Spinal cord (tissue), 10 donors: ENCODE measurements around the gene RNF157. TPM values are rescaled to one million over a fixed set of nuclear protein-coding genes. Genes with fewer than 3 reads are reported as not detected.

Experiments used
- DNase-seq, 6 donors: peaks; one replicate each; pipeline versions ENCODE4 v3.0.0 to v3.0.0-alpha.2; 2013 to 2015; ENCODE audit warnings: low spot score in 6 of 6, low read depth in 4 of 6
- H3K27ac ChIP-seq: one replicate; pipeline ENCODE4 v1.5.1; 2013; ENCODE audit warnings: low read depth, low read length, control low read depth
- H3K27me3 ChIP-seq: one replicate; pipeline ENCODE4 v1.6.1; 2013; ENCODE audit warnings: low read length; ENCODE audit not compliant: control insufficient read depth, insufficient read depth
- H3K36me3 ChIP-seq: one replicate; pipeline ENCODE4 v1.6.1; 2013; ENCODE audit warnings: low read length; ENCODE audit not compliant: control insufficient read depth, insufficient read depth
- H3K4me1 ChIP-seq: one replicate; pipeline ENCODE4 v1.6.1; 2013; ENCODE audit warnings: low read length; ENCODE audit not compliant: control insufficient read depth, insufficient read depth
- H3K4me3 ChIP-seq: one replicate; pipeline ENCODE4 v1.5.1; 2013; ENCODE audit warnings: low read depth, low read length, control low read depth
- H3K9me3 ChIP-seq: one replicate; pipeline ENCODE4 v1.6.1; 2013; ENCODE audit warnings: low read length; ENCODE audit not compliant: control insufficient read depth, insufficient read depth
- WGBS: methylation state at CpG from one replicate; pipeline ENCODE4 v1.1.5; 2013; ENCODE audit warnings: missing lambda C conversion rate; ENCODE audit not compliant: insufficient coverage; 5-methylcytosine and 5-hydroxymethylcytosine counted together
- long read RNA-seq, 4 donors: transcript quantifications; one replicate each; lab custom pipeline, GENCODE V29; 2026
- polyA plus RNA-seq, 2 donors: library from polyadenylated mRNA; unstranded; fragments of 120-200 nt; gene quantifications; one replicate each; pipeline ENCODE4 v1.2.1, GENCODE V29; 2013; ENCODE audit not compliant: insufficient read length in 2 of 2
- total RNA-seq, 2 donors: library from RNA; depleted of rRNA in 1 of 2; stranded (reverse); fragments of 120-200 nt in 1 of 2; fragments of >200 nt in 1 of 2; gene quantifications; one replicate each; pipeline versions ENCODE4 v1.2.3 to v1.2.4, GENCODE V29; 2013 to 2014
- donor health status: healthy.

Gene RNF157
- total RNA-seq, result 10 to 100 TPM; 22.8 to 57.7 TPM
- polyA plus RNA-seq, result 100 to 1,000 TPM; 194 to 196 TPM
- long read RNA-seq, donor 1, full-length matches to known transcripts, result 10 of 22 reads
- long read RNA-seq, donor 1, partial matches to known transcripts, result 12 of 22 reads
- long read RNA-seq, donor 1, other reads (novel, unspliced or antisense), result 0 of 22 reads
- long read RNA-seq, donor 2, full-length matches to known transcripts, result 2 of 2 reads
- long read RNA-seq, donor 2, partial matches to known transcripts, result 0 of 2 reads
- long read RNA-seq, donor 2, other reads (novel, unspliced or antisense), result 0 of 2 reads
- long read RNA-seq, donor 3, full-length matches to known transcripts, result 6 of 37 reads
- long read RNA-seq, donor 3, partial matches to known transcripts, result 31 of 37 reads
- long read RNA-seq, donor 3, other reads (novel, unspliced or antisense), result 0 of 37 reads
- long read RNA-seq, donor 4, result 0 reads

DNA sequence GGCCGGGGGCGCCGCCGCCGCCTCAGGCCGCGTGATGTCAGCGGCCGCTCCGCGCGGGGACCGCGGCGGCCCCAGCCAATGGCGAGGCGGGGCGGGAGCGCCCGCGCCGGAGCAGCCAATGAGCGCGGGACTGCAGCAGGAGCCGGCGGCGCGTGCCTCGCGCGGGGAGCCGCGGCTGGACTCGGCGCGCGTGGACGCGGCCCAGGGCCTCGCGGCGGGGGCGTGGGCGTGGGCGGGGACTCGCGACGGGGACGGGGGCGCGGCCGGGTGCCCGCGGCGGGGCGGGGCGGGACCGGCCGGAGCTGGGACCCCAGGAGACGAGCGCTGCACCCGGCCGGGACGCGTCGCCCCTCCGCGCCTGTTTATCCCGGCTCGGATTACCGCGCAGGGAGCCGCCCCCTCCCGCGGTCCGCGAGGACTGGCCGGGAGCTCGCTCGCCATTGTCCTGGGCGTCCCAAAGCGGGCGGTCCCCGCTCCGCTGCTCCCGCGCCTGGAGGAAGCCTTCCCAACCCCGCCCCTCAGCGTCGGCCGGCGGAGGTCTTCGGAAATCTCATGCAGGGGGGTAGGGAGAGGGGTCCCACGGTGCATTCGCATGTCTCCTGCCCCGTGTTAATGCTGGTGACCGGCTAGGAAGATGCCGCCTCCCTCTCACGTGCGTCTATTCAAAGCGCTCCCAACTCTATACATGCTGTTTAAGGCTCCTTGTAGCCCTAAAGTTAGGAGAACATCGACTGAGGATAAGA is at the start of gene RNF157:
Gene RNF157 (minus strand): TSS at position 33 of the 743 bp plus-strand sequence. CDS start 253 bp downstream, outside the sequence.
- Histone ChIP-seq H3K27me3 (peaks cover 2% of the 10 kb centered on the region), H3K4me3 (peak within 1 kb of the TSS; percentile 68), H3K36me3 (no peaks in the 10 kb centered on the region), H3K4me1 (peaks cover 16% of the 10 kb centered on the region), H3K27ac (peak within 1 kb of the TSS; percentile 33), H3K9me3 (no peaks in the 10 kb centered on the region)
- peak in 4 of 6 donors; percentile 64 to 91 (median 78) for DNase-seq
- WGBS, result under 1% methylated on average over 95 of the region's 102 CpGs

DNA sequence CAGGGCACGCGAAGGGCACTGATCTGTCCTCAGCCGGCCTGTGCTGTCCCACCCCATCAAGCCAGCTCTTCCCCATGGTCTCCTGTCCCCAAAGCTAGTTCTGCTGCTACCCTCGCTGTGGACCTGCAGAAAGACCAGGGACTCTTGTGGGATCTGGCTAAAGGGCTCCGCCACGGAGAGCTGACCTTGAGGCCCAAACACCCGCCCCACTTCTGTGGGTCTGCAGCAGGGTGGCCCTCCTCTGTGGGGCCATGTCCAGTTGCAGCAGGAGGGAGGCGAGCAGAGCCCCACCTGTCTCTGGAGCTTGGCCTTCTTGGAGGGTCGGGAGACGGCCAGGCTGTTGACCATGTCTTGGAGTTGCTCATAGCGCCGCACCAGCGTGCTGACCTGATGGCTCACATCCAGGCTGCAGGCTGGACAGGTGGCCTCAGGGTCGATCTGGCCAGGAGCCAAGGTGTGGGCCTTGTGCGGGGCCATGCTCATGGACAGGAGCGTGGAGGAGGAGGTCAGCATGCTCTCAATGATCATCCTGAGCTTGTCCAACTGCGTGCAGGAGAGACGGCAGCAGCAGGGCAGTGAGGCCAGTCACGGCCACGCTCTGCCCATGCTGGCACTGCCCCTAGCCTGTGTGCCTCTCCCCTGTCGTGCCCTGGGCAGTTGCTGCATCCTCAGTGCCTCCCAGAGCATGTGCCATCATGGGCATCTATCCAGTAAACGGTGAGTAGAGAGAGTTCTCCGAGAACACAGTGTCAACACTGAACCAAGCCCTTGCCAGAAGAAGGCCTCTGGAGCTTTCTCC is 41.5 kb upstream of the RNF157 start:
- DNase-seq, result no peak
- Histone ChIP-seq H3K9me3 (no peaks in the 10 kb centered on the region), H3K4me3 (no peak overlapping the region), H3K36me3 (peaks cover 63% of the 10 kb centered on the region), H3K27me3 (no peaks in the 10 kb centered on the region), H3K27ac (no peak overlapping the region), H3K4me1 (peaks cover 16% of the 10 kb centered on the region)
- WGBS, result 86% methylated on average over 23 of the region's 23 CpGs

DNA sequence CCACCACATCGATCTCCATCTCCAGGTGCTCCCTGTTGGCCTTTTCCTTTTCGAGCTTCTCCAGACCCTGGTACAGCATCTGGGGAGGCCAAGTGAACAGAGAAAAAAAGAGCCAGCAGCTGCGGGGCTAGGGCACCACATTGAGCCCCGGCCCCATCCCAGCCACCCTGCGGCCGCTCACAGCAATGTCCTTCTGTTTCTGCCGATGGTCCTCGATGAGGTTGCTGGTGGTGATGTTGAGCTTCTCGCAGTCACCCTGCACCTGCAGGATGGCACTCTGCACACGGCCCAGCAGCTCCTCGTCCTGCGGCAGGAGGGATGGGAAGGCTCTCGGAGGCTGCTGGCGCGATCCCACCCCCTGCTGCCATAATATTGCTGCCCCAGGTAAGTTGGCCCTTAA is 40.4 kb upstream of the RNF157 start:
- no peaks in the 10 kb centered on the region for H3K9me3 ChIP-seq
- H3K4me1 ChIP-seq, result peaks cover 16% of the 10 kb centered on the region
- WGBS, result 93% methylated on average over 15 of the region's 15 CpGs
- no peak overlapping the region for H3K27ac ChIP-seq
- no peak overlapping the region for H3K4me3 ChIP-seq
- DNase-seq, result no peak
- H3K27me3 ChIP-seq, result no peaks in the 10 kb centered on the region
- H3K36me3 ChIP-seq, result peaks cover 74% of the 10 kb centered on the region

DNA sequence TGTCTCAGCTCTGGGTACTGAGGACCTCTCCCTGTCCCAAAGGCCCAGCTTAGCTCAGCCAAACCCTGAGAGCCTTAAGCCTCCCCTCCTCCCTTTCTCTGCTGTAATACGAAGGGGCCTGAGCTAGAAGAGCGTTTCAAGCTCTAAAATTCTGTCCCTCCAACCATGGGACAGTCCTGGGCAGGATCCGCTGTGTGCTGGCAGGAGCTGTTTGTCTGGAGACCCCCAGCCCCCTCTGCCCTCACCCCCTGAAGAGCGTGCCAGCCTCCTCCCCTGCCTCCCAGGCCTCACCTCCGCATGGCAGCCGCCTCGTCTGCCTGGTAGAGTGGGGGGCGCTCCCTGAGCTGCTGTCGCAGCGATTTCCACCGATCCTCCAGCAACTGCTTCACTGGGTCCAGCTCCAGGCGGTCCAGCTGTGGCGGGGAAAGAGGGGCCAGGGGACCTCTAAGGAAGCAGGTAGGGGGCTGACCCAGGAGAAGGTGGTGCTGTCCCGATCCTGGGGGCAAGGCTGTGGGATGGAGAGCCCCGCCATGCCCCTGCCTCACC is 39.5 kb upstream of the RNF157 start:
- no peak overlapping the region for H3K4me3 ChIP-seq
- peaks cover 16% of the 10 kb centered on the region for H3K4me1 ChIP-seq
- no peaks in the 10 kb centered on the region for H3K27me3 ChIP-seq
- H3K36me3 ChIP-seq, result peaks cover 80% of the 10 kb centered on the region
- H3K9me3 ChIP-seq, result no peaks in the 10 kb centered on the region
- DNase-seq, result no peak
- WGBS, result 83% methylated on average over 11 of the region's 15 CpGs
- H3K27ac ChIP-seq, result no peak overlapping the region

DNA sequence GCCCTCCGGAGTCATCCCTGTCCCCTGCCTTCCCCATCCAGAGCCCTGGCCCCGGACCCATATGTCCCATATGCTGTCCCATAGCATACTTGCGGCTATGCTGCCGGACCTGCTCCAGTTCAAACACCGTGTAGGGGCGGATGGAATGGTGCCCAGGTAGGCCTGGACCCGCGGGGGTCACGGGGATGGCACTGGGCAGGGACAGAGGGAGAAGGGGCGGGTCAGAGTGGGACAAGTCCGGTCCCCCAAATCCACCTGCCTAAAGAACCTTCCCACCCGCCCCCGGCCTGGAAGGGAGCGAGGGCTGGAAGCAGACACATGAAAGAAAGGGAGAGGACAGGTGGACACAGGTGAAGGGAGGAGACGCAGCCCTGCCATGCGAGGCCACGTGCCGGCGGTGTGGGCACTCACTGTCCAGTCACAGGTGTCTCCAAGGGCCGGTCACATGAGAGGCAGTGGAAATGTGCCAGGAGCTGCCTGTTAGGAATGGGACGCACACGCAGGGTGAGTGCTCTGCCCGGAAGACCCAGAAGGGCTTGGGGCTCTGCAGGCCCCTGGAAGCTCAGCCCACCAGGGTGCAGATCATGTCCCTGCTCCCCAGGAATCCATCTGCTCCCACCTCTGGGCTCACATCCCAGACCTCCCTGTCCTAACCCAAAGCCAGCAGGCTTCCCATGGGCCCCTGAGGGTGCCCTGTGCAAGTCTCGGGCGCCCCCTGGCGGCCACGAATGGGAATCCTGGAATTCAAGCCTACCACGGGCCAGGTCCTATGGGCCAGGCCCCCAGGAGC is 38.9 kb upstream of the RNF157 start:
- Histone ChIP-seq H3K9me3 (no peaks in the 10 kb centered on the region), H3K4me1 (peaks cover 18% of the 10 kb centered on the region), H3K27me3 (no peaks in the 10 kb centered on the region), H3K27ac (no peak overlapping the region), H3K4me3 (no peak overlapping the region), H3K36me3 (peaks cover 84% of the 10 kb centered on the region)
- peak in 5 of 6 donors; percentile 47 to 90 (median 61) for DNase-seq
- 53% methylated on average over 19 of the region's 28 CpGs for WGBS

DNA sequence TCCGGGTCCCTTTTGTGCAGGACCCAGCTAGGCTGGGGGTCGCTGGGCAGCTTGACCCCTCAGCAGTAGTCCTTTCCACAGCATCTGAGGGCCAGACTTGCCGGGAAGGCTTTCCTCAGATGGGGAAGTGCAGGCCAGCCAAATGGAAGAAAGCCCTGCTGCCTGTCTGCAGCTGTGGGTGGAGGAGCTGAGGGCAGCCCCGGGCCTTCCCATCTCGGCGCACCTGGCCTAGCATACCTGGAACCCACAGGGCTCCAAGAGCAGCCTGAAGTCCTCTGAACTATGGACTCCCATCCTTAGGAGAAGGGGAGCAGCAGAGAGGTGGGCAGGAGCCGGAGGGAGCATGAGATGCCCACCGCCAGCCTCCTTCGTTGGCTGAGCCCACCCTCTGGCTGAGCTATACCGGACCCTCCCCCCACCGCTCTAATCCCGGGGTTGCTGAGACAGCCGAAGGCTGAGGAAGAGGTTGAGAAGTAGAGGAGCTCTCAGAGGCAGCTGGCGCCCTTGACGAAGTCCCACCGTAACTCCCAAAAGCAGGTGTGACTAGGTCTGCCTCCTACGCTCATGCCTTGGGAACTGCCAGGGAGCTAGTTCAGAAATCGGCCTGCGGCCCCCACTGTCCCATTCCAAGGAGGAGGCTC is 38.1 kb upstream of the RNF157 start:
- 82% methylated on average over 16 of the region's 19 CpGs for WGBS
- H3K27ac ChIP-seq, result no peak overlapping the region
- peaks cover 92% of the 10 kb centered on the region for H3K36me3 ChIP-seq
- no peak overlapping the region for H3K4me3 ChIP-seq
- no peaks in the 10 kb centered on the region for H3K9me3 ChIP-seq
- peaks cover 23% of the 10 kb centered on the region for H3K4me1 ChIP-seq
- DNase-seq, result no peak
- no peaks in the 10 kb centered on the region for H3K27me3 ChIP-seq

DNA sequence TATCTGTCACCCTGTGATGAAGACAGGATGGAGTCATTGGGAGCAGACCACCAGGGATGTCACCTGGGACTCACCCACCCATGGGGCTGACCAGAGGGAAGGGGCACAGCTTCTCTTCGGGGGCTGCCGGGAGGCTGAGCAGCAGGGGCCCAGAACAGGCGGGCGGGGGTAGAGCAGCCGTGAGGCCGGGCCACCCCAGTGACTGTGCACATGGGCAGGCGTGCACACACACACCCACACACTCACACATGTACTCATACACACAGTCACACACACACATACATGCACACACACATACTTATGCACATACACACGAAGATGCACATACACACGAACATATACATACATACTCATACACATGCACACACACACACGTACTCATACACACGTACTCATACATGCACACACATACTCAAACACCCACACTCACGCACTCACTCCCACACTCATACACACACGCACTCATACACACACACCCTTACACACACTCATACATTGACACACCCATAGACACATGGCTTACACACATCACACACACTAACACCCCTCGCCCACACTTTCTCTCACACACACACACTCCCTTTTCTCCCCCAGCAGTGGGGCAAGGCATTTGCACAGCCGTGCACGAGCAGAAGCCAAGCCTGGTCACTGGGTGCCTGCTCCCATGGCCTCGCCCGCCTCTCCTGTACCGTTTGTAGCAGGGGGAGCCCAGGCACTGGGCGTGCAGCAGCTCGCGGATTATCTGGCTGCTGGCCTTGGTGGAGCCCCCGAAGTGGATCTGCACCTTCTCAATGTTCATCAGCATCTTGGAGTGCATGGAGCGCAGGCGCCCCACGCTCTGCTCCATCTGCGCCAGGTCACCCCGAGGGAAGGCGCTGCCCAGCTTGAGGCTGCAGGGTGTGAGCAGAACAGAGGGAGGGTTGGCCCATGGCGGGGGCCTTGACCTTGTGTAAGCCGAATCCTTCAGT is 37.3 kb upstream of the RNF157 start:
- H3K36me3 ChIP-seq, result peaks cover 91% of the 10 kb centered on the region
- no peak for DNase-seq
- 90% methylated on average over 31 of the region's 31 CpGs for WGBS
- peaks cover 30% of the 10 kb centered on the region for H3K4me1 ChIP-seq
- H3K4me3 ChIP-seq, result no peak overlapping the region
- no peaks in the 10 kb centered on the region for H3K9me3 ChIP-seq
- H3K27ac ChIP-seq, result no peak overlapping the region
- H3K27me3 ChIP-seq, result no peaks in the 10 kb centered on the region
